CD4-positive, alpha-beta T cell treated with Interferon gamma for 1 hour (primary cell): Measurements from ENCODE around the gene ASAP3.

Experiments
- DNase-seq: peaks from one replicate; pipeline ENCODE4 v3.0.0-alpha.2; 2020

Gene ASAP3

DNA sequence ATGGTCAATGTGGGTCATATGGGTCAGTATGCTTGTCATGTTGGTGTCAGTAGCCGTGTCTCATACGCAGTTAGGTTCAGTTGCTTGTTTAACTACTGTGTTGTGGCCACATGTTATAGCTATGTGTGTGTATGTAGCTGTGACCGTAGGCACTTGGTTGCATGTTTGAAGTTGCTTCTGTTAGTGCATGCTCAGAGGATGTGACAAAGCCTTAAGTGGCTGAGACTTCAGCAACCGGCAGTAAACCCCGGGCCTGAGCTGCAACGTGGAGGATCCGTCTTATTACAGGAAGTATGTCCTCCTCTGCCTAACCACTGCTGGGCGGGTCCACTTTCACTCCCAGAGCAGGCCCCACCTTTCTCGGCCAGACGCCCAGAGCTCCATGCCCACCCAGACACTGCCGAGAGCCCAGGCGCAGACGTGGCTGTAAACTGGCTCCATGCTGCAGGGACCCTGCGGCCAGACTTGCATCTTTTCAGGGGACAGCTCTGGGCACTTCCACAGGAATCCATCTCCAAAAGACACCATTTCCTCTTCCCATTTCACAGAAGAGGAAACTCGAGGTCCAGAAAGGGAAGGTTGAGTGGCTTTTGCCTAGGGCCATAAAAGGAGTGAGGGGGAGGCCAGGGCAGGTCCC lies 61.6 kb downstream of the ASAP3 start:
- peak; percentile 30 for DNase-seq

GRCh38 chr1:23421753-23422240 lies 62.2 kb downstream of the ASAP3 start:
- DNase-seq: no peak

GRCh38 chr1:23421343-23421742 lies 62.6 kb downstream of the ASAP3 start:
- no peak for DNase-seq

DNA sequence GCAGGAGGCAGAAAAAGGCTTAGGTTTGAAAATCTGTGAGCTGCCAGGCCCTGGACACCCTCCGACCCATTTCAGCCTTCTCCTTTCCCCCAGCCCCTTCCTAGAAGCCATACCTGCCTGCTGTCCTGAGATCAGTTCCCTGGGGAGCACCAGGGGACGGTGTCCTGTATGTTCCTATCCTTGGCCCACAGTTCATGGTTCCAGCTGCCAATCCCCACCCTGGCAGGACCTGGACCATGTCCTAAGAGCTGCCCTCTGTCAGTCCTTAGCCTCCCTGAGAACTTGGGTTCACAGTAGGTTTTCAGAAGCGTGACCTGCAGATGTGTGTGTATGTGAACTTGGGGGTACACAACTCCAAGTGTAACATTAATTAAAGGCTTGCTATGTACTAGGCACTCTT lies 63.2 kb downstream of the ASAP3 start:
- DNase-seq: no peak

GRCh38 chr1:23419180-23419579 lies 64.8 kb downstream of the ASAP3 start:
- DNase-seq: no peak

- DNase-seq: no peak
Observed at GRCh38 chr1:23417570-23417969, 66.4 kb downstream of the ASAP3 start.

DNA sequence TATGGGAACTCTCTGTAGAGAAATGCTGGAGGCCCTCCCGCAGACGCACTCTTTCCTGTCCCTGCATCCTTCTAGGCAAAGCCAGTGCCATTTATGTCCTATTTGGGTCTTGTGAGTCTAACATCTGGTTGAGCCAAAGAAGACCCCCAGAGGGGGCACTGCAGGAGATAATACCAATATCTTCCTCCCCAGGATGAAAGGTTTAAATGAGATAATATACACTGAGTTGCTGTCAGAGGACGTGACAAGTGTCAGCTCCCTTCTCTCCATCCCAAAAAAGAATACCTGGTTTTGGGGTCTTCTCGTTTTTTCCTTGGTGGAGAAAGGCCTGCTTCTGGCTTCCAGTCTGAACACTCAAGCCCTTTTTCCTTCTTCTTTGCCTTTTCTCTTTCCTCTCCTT lies 67.0 kb downstream of the ASAP3 start:
- no peak for DNase-seq

GRCh38 chr1:23408797-23409290 lies 75.1 kb downstream of the ASAP3 start:
- no peak for DNase-seq

DNA sequence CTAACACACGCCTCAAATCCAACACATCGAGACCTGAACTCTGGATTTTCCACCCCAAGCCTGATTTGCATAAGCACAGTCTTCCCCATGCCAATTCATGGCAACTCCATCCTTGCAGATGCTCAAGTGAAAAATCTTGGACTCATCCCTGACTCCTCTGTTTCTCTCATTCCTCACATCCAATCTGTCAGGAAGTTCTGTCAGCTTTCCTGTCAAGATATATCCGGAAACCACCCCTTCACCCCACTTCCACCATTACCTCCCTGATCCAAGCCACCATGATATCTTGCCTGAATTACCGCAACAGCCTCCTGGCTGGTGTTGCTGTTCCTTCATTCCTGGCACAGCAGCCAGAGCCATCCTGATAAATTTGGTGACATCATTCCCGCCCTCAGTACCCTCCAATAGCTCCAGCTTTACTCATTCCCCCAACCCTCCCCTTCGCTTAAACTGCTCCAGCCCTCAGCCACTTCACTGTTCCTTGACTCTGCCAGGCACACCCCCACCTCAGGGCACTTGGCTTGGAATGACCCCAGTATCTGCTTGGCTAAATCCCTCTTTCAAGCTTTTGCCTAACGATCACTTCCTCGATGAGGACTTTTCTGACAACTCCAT lies 76.9 kb downstream of the ASAP3 start:
- no peak for DNase-seq

- DNase-seq: no peak
Observed at GRCh38 chr1:23405946-23406345, 78.0 kb downstream of the ASAP3 start.

- peak; percentile 68 for DNase-seq
Observed at GRCh38 chr1:23403735-23404486, 80.1 kb downstream of the ASAP3 start.

DNA sequence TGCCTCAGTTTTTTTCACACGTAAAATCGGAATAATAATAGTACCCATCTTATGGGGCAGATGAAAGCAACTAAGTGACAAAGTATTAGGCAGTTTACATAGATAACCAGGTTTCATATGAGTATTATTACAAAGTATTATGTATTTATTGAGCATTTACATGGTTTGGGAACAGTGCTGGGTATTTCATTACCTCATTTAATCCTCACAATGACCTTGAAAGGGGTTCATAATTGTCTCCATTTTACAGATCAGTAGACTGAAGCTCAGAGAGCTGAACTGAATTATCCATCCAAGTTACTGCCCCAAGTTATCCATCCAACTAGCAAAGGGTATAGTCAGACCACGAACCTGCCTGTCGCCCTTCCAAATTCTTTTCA lies 80.6 kb downstream of the ASAP3 start:
- DNase-seq: no peak

DNA sequence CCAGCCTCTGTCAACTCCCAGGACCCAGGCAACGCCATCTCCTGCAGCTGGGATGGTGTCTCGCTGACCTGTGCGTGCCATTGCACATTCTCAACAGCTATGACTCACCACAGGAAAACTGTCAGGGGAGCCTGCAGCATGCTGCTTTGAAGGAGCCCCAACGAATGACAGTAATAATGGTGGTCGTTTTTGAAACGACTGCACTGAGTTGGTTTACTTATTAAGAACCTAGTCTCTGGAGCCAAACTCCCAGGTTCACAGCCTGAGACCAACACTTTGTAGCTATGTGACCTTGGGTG lies 81.0 kb downstream of the ASAP3 start:
- DNase-seq: no peak

- peak; percentile 23 for DNase-seq
Observed at GRCh38 chr1:23402286-23403037, 81.5 kb downstream of the ASAP3 start.

DNA sequence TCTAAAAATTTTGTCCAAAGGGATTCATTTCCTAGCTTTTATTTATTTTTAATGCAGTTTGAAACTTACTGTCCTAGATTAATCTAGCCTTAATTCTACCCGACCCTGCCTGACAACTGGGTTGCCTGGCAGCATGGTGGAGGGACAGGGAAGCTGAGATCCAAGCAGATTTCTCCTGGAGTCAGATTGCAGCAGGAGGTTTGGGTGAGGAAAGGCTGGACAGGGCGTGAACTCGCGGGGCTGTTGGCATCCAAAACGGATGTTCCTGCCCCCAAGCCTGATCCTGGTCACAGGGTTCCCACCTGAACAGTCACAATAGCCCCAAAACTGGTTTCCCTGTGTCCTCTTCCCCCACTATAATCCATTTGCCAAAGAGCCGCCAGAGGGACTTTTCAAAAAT lies 82.7 kb downstream of the ASAP3 start:
- DNase-seq: no peak

DNA sequence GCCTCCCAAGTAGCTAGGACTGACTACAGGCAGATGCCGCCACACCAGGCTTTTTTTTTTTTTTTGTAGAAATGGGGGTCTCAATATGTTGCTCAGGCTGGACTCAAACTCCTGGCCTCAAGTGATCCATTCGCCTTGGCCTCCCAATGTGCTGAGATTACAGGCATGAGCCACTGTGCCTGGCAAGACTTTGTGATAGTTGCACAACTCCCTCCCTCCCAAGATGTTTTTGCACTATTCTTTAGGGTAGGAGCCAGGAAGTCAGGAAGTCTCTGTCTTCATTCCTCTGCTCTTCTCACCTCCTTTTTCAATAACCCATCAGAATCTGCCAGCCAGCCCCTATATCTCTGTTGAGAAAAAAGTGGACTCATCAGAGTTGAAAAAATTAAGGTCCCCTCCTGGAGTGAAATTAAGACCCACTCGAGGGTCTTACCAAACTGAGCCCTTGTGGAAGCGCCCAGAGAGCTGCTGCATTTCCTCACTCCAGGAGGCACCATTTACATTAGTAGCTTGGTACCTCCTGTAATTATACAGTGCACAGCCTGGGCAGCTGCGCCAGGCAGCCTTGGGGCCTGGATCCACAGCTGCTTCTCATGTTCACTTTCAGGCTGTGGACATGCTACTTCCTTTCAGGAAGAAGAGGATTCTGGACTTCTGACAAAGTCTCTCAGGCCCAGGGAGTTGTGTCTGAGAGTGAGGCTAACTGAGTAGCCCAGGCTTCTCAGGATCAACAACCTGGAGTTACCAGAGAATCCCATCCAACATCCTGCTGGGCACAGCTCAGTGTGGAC lies 83.5 kb downstream of the ASAP3 start:
- no peak for DNase-seq

DNA sequence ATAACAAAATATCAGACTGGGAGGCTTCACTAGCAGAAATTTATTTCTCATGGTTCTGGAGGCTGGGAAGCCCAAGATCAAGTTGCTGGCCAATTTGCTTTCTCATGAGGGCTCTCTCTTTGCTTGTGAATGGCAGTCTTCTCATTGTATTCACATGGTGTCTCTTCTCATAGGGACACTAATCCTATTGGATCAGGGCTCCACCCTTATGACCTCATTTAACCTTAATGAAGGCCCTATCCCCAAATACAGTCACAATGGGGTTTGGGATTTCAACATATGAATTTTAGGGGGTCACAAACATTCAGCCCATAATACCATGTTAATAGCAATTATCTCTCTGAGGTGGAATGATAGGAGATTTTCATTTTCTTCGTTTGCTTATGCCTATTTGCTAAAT lies 84.8 kb downstream of the ASAP3 start:
- DNase-seq: no peak

DNA sequence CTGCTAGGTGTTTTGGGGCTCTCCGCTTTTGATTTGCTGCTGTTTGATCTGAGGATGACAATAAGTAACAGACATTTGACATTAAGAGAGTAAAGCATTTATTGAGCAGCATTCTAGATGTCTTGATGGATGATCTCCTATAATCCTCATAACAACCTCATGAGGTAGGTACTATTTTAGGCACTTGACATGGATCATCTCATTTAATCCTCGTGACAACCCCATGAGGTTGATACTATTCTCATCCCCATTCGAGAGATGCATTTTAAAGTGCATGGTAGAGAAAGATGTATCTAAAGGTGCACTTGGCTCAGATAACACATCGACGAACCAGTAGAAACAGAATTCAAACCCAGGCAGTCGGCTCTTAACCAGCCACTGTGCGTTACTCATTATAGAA lies 86.1 kb downstream of the ASAP3 start:
- DNase-seq: no peak

GRCh38 chr1:23396380-23396779 lies 87.6 kb downstream of the ASAP3 start:
- no peak for DNase-seq

GRCh38 chr1:23395849-23396248 lies 88.1 kb downstream of the ASAP3 start:
- no peak for DNase-seq

DNA sequence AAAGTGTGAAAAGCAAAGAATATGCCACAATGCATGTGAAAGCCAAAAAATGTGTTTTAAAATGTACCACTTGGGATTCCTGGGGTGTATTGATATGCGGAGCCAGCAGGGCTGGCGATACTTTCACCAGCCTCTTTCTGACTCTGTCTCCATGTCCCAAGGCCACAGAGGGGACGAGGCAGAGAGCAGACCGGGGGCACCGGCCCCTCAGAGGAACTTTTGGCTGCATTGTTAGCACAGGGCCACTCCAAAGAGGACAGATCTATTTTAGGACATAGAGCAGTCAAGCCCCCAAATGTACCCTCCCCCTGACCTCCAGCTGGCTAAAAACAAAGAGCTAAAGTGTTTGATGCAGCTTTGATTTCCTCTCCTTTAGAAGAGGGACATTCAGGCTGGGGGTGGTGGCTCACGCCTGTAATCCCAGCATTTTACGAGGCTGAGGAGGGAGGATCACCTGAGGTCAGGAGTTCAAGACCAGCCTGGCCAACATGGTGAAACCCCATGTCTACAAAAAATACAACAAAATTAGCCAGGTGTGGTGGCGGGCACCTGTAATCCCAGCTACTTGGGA lies 88.7 kb downstream of the ASAP3 start:
- no peak for DNase-seq

DNA sequence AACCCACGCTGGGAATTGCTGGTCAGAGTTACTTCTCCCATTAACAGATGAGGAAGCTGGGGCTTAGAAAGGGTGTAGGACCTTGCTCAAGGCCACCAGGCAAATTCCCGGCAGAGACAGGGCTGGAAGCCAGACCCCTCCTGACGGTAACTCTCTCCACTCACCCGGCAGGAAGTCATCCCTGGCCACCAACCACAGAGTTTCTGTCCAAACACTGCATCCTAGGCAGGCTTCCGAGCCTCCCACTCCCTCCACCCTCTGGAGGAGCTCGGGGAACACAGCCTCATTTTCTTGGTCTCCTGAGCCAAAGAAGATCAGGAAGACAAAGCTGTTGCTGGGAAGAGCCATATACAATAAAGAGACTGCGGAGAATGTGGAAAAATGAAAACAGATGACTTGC lies 89.3 kb downstream of the ASAP3 start:
- no peak for DNase-seq
